Measurements from ENCODE around the gene DNAH2.

DNA sequence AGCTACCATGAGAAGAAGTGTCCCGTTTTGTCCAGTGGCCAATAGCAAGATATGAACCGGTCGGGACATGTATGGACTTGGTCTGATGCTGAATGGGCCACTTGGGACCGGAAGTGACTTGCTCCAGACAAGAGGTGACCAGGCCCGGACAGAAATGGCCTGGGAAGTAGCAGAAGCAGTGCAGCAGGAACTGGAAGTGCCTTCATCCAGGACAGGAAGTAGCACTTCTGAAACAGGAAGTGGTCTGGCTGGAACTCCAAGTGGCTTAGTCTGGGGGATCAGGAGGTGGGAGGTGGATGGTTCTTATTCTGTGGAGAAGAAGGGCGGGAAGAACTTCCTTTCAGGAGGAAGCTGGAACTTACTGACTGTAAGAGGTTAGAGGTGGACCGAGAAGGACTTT is 7.2 kb upstream of the DNAH2 start:
- TF ChIP-seq, protein P1, sequence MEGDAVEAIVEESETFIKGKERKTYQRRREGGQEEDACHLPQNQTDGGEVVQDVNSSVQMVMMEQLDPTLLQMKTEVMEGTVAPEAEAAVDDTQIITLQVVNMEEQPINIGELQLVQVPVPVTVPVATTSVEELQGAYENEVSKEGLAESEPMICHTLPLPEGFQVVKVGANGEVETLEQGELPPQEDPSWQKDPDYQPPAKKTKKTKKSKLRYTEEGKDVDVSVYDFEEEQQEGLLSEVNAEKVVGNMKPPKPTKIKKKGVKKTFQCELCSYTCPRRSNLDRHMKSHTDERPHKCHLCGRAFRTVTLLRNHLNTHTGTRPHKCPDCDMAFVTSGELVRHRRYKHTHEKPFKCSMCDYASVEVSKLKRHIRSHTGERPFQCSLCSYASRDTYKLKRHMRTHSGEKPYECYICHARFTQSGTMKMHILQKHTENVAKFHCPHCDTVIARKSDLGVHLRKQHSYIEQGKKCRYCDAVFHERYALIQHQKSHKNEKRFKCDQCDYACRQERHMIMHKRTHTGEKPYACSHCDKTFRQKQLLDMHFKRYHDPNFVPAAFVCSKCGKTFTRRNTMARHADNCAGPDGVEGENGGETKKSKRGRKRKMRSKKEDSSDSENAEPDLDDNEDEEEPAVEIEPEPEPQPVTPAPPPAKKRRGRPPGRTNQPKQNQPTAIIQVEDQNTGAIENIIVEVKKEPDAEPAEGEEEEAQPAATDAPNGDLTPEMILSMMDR (IDR thresholded peaks at IDR 0.05): no peak
- TF ChIP-seq POLR2A (IDR thresholded peaks at IDR 0.05; ENCODE audit: low read length) (no peak), MAZ (IDR thresholded peaks at IDR 0.05; ENCODE audit: borderline replicate concordance, low read depth, low read length) (no peak), KDM1A (IDR thresholded peaks at IDR 0.05; ENCODE audit: low read depth) (no peak)

All from A549 (cell line).